Measurements from ENCODE around the gene PAQR5. TPM values are rescaled to one million over a fixed set of nuclear protein-coding genes. Genes with fewer than 3 reads are reported as not detected.

PAQR5 gene
- total RNA-seq, 1 donor from 2014 or later: 0.15 TPM

GRCh38 chr15:69305204-69305931 is 6.7 kb downstream of the PAQR5 start:
- H3K4me3 Mint-ChIP-seq (ENCODE audit: unreplicated experiment): no peak overlapping the region
- H3K9me3 Mint-ChIP-seq (ENCODE audit: unreplicated experiment): no peaks in the 10 kb centered on the region
- no peaks in the 10 kb centered on the region for H3K4me1 Mint-ChIP-seq (ENCODE audit: unreplicated experiment)
- no peak for DNase-seq (ENCODE audit: low spot score)
- H3K27ac Mint-ChIP-seq (ENCODE audit: unreplicated experiment): no peak overlapping the region
- H3K27me3 Mint-ChIP-seq (ENCODE audit: unreplicated experiment): peaks cover 12% of the 10 kb centered on the region
- H3K36me3 Mint-ChIP-seq (ENCODE audit: low read depth, unreplicated experiment): peaks cover 3% of the 10 kb centered on the region
- TF ChIP-seq CTCF (IDR thresholded peaks at IDR 0.05; ENCODE audit: unreplicated experiment): no peak

- Mint-ChIP-seq H3K9me3 (ENCODE audit: unreplicated experiment) (no peaks in the 10 kb centered on the region), H3K27me3 (ENCODE audit: unreplicated experiment) (peaks cover 10% of the 10 kb centered on the region), H3K27ac (ENCODE audit: unreplicated experiment) (no peak overlapping the region), H3K36me3 (ENCODE audit: low read depth, unreplicated experiment) (peaks cover 3% of the 10 kb centered on the region), H3K4me1 (ENCODE audit: unreplicated experiment) (no peaks in the 10 kb centered on the region), H3K4me3 (ENCODE audit: unreplicated experiment) (no peak overlapping the region)
- no peak for DNase-seq (ENCODE audit: low spot score)
- no peak for TF ChIP-seq CTCF (IDR thresholded peaks at IDR 0.05; ENCODE audit: unreplicated experiment)
Measured at GRCh38 chr15:69305933-69306568, 7.3 kb downstream of the PAQR5 start.

- Mint-ChIP-seq H3K4me3 (ENCODE audit: unreplicated experiment) (no peak overlapping the region), H3K9me3 (ENCODE audit: unreplicated experiment) (no peaks in the 10 kb centered on the region), H3K4me1 (ENCODE audit: unreplicated experiment) (peaks cover 4% of the 10 kb centered on the region), H3K36me3 (ENCODE audit: low read depth, unreplicated experiment) (peaks cover 3% of the 10 kb centered on the region), H3K27me3 (ENCODE audit: unreplicated experiment) (peaks cover 14% of the 10 kb centered on the region), H3K27ac (ENCODE audit: unreplicated experiment) (no peak overlapping the region)
- TF ChIP-seq CTCF (IDR thresholded peaks at IDR 0.05; ENCODE audit: unreplicated experiment): no peak
- no peak for DNase-seq (ENCODE audit: low spot score)
Measured at GRCh38 chr15:69307939-69308338, 9.2 kb downstream of the PAQR5 start.

GRCh38 chr15:69308949-69309348 is 10.2 kb downstream of the PAQR5 start:
- H3K9me3 Mint-ChIP-seq (ENCODE audit: unreplicated experiment): no peaks in the 10 kb centered on the region
- DNase-seq (ENCODE audit: low spot score): no peak
- H3K27me3 Mint-ChIP-seq (ENCODE audit: unreplicated experiment): peaks cover 13% of the 10 kb centered on the region
- no peak overlapping the region for H3K4me3 Mint-ChIP-seq (ENCODE audit: unreplicated experiment)
- peaks cover 9% of the 10 kb centered on the region for H3K4me1 Mint-ChIP-seq (ENCODE audit: unreplicated experiment)
- no peak for TF ChIP-seq CTCF (IDR thresholded peaks at IDR 0.05; ENCODE audit: unreplicated experiment)
- peaks cover 3% of the 10 kb centered on the region for H3K36me3 Mint-ChIP-seq (ENCODE audit: low read depth, unreplicated experiment)
- H3K27ac Mint-ChIP-seq (ENCODE audit: unreplicated experiment): no peak overlapping the region

GRCh38 chr15:69311319-69311721 is 12.6 kb downstream of the PAQR5 start:
- no peak overlapping the region for H3K4me3 Mint-ChIP-seq (ENCODE audit: unreplicated experiment)
- H3K4me1 Mint-ChIP-seq (ENCODE audit: unreplicated experiment): peaks cover 17% of the 10 kb centered on the region
- no peak overlapping the region for H3K27ac Mint-ChIP-seq (ENCODE audit: unreplicated experiment)
- H3K9me3 Mint-ChIP-seq (ENCODE audit: unreplicated experiment): no peaks in the 10 kb centered on the region
- DNase-seq (ENCODE audit: low spot score): no peak
- TF ChIP-seq CTCF (IDR thresholded peaks at IDR 0.05; ENCODE audit: unreplicated experiment): no peak
- peaks cover 10% of the 10 kb centered on the region for H3K27me3 Mint-ChIP-seq (ENCODE audit: unreplicated experiment)
- H3K36me3 Mint-ChIP-seq (ENCODE audit: low read depth, unreplicated experiment): peaks cover 3% of the 10 kb centered on the region

All from endothelial cell (in vitro differentiated cells).